Measurements from ENCODE around the gene C10orf53.
"Not testable (repeated sequence)": the region's sequence is repeated elsewhere in the genome, so short reads cannot be mapped to it uniquely, and the experiment has no call there.

Gene C10orf53

GRCh38 chr10:49652421-49653272 is 26.8 kb upstream of the C10orf53 start:
- no peak for DNase-seq

GRCh38 chr10:49653273-49653929 is 26.1 kb upstream of the C10orf53 start:
- DNase-seq, result no peak

GRCh38 chr10:49654036-49654693 is 25.3 kb upstream of the C10orf53 start:
- DNase-seq, result no peak

- DNase-seq, result no peak
These were observed 24.4 kb upstream of the C10orf53 start for GRCh38 chr10:49655099-49655498.

- no peak for DNase-seq
These were observed 22.5 kb upstream of the C10orf53 start for GRCh38 chr10:49656845-49657493.

GRCh38 chr10:49657606-49658005 is 21.8 kb upstream of the C10orf53 start:
- DNase-seq, result no peak

GRCh38 chr10:49661140-49661856 is 18.2 kb upstream of the C10orf53 start:
- no peak for DNase-seq

- no peak for DNase-seq
These were observed 17.2 kb upstream of the C10orf53 start for GRCh38 chr10:49662169-49662830.

GRCh38 chr10:49663596-49663995 is 15.9 kb upstream of the C10orf53 start:
- DNase-seq, result no peak

- DNase-seq, result no peak
These were observed 15.2 kb upstream of the C10orf53 start for GRCh38 chr10:49664006-49664841.

- no peak for DNase-seq
These were observed 14.6 kb upstream of the C10orf53 start for GRCh38 chr10:49664842-49665355.

- DNase-seq, result no peak
These were observed 13.3 kb upstream of the C10orf53 start for GRCh38 chr10:49666054-49666615.

- DNase-seq, result no peak
These were observed 12.8 kb upstream of the C10orf53 start for GRCh38 chr10:49666685-49667084.

GRCh38 chr10:49667991-49668390 is 11.5 kb upstream of the C10orf53 start:
- DNase-seq, result no peak

GRCh38 chr10:49668684-49669083 is 10.8 kb upstream of the C10orf53 start:
- DNase-seq, result no peak

GRCh38 chr10:49678827-49679479 is 498 bp upstream of the C10orf53 start:
- DNase-seq, result no peak

- DNase-seq, result not testable (repeated sequence)
These were observed 3.0 kb downstream of the C10orf53 start for GRCh38 chr10:49682449-49682848.

- no peak for DNase-seq
These were observed 3.4 kb downstream of the C10orf53 start for GRCh38 chr10:49682879-49683278.

- DNase-seq, result no peak
These were observed 7.2 kb downstream of the C10orf53 start for GRCh38 chr10:49686651-49687050.
